Right kidney (tissue), 9 donors: ENCODE results near the gene MMP23B.
"Not testable (repeated sequence)": the region's sequence is repeated elsewhere in the genome, so short reads cannot be mapped to it uniquely, and the experiment has no call there.

Experiments
- DNase-seq: peaks from one replicate; pipeline ENCODE4 v3.0.0-alpha.2; 2016
- long read RNA-seq, 8 donors: transcript quantifications; one replicate each; lab custom pipeline, GENCODE V29; 2026

MMP23B gene
- long read RNA-seq, donor 1, transcript MMP23B-201 (8 exons, 1,326 nt) = major isoform, 16 of 105 reads
- long read RNA-seq, donor 1, partial matches to known transcripts = 83 of 105 reads
- long read RNA-seq, donor 1, other reads (novel, unspliced or antisense) = 0 of 105 reads
- long read RNA-seq, donor 2, transcript MMP23B-201 (8 exons, 1,326 nt) = major isoform, 6 of 52 reads
- long read RNA-seq, donor 2, partial matches to known transcripts = 41 of 52 reads
- long read RNA-seq, donor 2, other reads (novel, unspliced or antisense) = 0 of 52 reads
- long read RNA-seq, donor 3, transcript MMP23B-201 (8 exons, 1,326 nt) = major isoform, 5 of 6 reads
- long read RNA-seq, donor 3, partial matches to known transcripts = 0 of 6 reads
- long read RNA-seq, donor 3, other reads (novel, unspliced or antisense) = 0 of 6 reads
- long read RNA-seq, donor 4, transcript MMP23B-201 (8 exons, 1,326 nt) = major isoform, 8 of 13 reads
- long read RNA-seq, donor 4, partial matches to known transcripts = 0 of 13 reads
- long read RNA-seq, donor 4, other reads (novel, unspliced or antisense) = 0 of 13 reads
- long read RNA-seq, donor 5, transcript MMP23B-201 (8 exons, 1,326 nt) = major isoform, 18 of 24 reads
- long read RNA-seq, donor 5, partial matches to known transcripts = 0 of 24 reads
- long read RNA-seq, donor 5, other reads (novel, unspliced or antisense) = 0 of 24 reads
- long read RNA-seq, donor 6, transcript MMP23B-202 (7 exons, 1,309 nt) = minor isoform, 6 of 27 reads
- long read RNA-seq, donor 6, transcript MMP23B-201 (8 exons, 1,326 nt) = major isoform, 18 of 27 reads
- long read RNA-seq, donor 6, partial matches to known transcripts = 0 of 27 reads
- long read RNA-seq, donor 6, other reads (novel, unspliced or antisense) = 0 of 27 reads
- long read RNA-seq, donor 7, transcript MMP23B-202 (7 exons, 1,309 nt) = minor isoform, 15 of 44 reads
- long read RNA-seq, donor 7, transcript MMP23B-201 (8 exons, 1,326 nt) = major isoform, 27 of 44 reads
- long read RNA-seq, donor 7, partial matches to known transcripts = 0 of 44 reads
- long read RNA-seq, donor 7, other reads (novel, unspliced or antisense) = 0 of 44 reads
- long read RNA-seq, donor 8, transcript MMP23B-201 (8 exons, 1,326 nt) = major isoform, 13 of 16 reads
- long read RNA-seq, donor 8, partial matches to known transcripts = 0 of 16 reads
- long read RNA-seq, donor 8, other reads (novel, unspliced or antisense) = 0 of 16 reads

GRCh38 chr1:1631782-1632420, at the start of gene MMP23B:
TSS of gene MMP23B (plus strand) at chr1:1632173. CDS start at chr1:1632219, 46 bp downstream.
- DNase-seq = peak; percentile 68

DNA sequence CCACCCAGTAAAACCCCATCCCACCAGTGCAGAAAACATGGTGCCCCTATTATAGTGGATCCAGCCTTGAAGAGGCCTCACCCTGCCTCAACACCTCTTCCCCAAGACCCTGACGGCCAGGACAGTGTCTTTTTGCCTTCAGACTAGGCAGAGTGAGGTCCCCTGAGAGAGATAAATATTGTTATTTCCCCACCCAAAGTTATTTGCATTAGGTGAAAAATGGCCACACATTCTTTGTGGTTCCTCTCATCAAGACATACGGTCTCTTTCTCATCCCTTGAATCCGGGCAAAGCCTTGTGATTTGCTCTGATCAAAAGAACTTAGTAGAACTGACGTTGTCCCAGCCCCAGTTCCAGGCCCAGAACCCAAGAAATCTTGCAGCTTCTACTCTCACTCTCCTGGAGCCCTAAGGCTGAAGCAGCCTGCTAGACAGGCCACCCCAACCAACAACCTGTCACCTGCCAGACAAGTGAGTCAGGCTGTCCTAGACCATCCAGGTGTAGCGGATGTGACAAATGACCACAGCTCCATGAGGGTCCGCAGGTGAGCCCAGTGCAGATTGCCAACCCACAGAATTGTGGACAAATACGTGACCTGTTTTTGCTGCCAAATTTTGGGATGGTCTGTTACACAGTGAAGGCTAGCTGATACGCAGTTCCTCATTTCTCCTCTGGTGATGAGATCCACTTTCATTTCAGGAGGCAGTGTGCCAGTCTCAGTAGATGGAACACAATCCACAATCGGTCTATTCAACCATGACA, 49.2 kb upstream of the MMP23B start:
- no peak for DNase-seq

- DNase-seq = no peak
Observed at GRCh38 chr1:1583347-1584010, 48.5 kb upstream of the MMP23B start.

- DNase-seq = no peak
Observed at GRCh38 chr1:1591452-1591851, 40.5 kb upstream of the MMP23B start.

GRCh38 chr1:1593834-1594601, 38.0 kb upstream of the MMP23B start:
- DNase-seq = no peak

GRCh38 chr1:1594602-1595260, 37.2 kb upstream of the MMP23B start:
- peak; percentile 33 for DNase-seq

DNA sequence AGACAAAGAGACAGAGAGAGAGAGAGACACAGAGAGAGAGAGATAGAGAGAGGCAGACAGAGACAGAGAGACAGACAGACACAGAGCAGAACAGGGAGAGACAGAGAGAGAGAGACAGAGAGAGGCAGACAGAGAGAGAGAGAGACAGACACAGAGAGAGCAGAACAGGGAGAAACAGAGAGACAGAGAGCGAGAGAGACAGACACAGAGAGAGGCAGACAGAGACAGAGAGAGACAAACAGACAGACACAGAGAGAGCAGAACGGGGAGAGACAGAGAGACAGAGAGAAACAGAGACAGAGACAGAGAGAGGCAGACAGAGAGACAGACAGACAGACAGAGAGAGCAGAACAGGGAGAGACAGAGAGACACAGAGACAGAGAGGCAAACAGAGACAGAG, 36.6 kb upstream of the MMP23B start:
- DNase-seq = not testable (repeated sequence)

- DNase-seq = peak; percentile 61
Observed at GRCh38 chr1:1596493-1597274, 35.3 kb upstream of the MMP23B start.

GRCh38 chr1:1597275-1597930, 34.6 kb upstream of the MMP23B start:
- peak; percentile 55 for DNase-seq

GRCh38 chr1:1598051-1598719, 33.8 kb upstream of the MMP23B start:
- no peak for DNase-seq

GRCh38 chr1:1598720-1599029, 33.3 kb upstream of the MMP23B start:
- no peak for DNase-seq

GRCh38 chr1:1599030-1599934, 32.7 kb upstream of the MMP23B start:
- peak; percentile 65 for DNase-seq

- no peak for DNase-seq
Observed at GRCh38 chr1:1599935-1600860, 31.8 kb upstream of the MMP23B start, which contains the start of gene FNDC10. TSS of gene FNDC10 (minus strand) at chr1:1600135. CDS start at chr1:1600015, 120 bp downstream.

- DNase-seq = no peak
Observed at GRCh38 chr1:1600861-1601563, 31.0 kb upstream of the MMP23B start.
